BE2C (cell line): ENCODE data around the gene TMEM273.

Source experiments
- DNase-seq: peaks from one replicate; pipeline ENCODE4 v3.0.0-alpha.2; 2020
- H3K27me3 ChIP-seq: fragments of 250-450 bp; sonication (Bioruptor Pico); 2 replicates; pipeline ENCODE4 v1.5.1; 2020; ENCODE audit warnings: mild to moderate bottlenecking
- H3K36me3 ChIP-seq: fragments of 250-450 bp; sonication (Bioruptor Pico); 2 replicates; pipeline ENCODE4 v1.5.1; 2020; ENCODE audit warnings: mild to moderate bottlenecking
- H3K4me1 ChIP-seq: fragments of 250-450 bp; sonication (Bioruptor Pico); 2 replicates; pipeline ENCODE4 v1.5.1; 2020
- H3K4me3 ChIP-seq: 2 replicates; pipeline ENCODE4 v1.5.1; 2011; ENCODE audit warnings: low read depth, low read length
- H3K9me3 ChIP-seq: fragments of 250-450 bp; sonication (Bioruptor Pico); 2 replicates; pipeline ENCODE4 v1.5.1; 2020
- TF ChIP-seq, protein P1 (sequence below): IDR thresholded peaks from 2 replicates; pipeline ENCODE4 v1.5.1; 2012; ENCODE audit warnings: mild to moderate bottlenecking, low read depth, low read length

TMEM273 gene

DNA sequence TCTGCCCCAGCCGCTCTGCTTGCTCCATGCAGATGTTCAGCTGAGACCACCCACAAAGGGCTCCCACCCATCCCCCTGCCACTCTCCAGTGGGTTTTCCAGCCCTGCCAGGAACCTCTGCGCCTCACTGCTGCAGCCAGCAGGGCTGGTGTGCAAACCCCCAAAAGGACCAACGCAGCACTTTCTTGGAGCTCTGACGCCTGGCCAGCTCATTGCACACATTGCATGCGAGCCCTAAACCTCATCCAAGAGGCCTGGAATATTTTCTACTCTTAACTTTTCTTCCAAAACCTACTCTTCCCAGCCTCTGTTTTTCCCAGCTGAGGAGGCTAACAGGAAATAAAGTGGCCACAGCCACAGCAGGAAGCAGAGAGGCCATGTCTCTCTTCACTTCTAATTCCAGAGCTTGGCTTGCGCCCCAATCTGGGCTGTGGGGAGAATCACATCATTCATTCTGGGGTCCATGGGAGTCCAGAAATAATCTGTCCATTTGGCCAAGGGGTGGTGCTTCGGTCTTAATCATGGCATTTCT lies 49.8 kb downstream of the TMEM273 start:
- TF ChIP-seq, protein P1, sequence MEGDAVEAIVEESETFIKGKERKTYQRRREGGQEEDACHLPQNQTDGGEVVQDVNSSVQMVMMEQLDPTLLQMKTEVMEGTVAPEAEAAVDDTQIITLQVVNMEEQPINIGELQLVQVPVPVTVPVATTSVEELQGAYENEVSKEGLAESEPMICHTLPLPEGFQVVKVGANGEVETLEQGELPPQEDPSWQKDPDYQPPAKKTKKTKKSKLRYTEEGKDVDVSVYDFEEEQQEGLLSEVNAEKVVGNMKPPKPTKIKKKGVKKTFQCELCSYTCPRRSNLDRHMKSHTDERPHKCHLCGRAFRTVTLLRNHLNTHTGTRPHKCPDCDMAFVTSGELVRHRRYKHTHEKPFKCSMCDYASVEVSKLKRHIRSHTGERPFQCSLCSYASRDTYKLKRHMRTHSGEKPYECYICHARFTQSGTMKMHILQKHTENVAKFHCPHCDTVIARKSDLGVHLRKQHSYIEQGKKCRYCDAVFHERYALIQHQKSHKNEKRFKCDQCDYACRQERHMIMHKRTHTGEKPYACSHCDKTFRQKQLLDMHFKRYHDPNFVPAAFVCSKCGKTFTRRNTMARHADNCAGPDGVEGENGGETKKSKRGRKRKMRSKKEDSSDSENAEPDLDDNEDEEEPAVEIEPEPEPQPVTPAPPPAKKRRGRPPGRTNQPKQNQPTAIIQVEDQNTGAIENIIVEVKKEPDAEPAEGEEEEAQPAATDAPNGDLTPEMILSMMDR, result no peak
- Histone ChIP-seq H3K4me3 (no peak overlapping the region), H3K9me3 (no peaks in the 10 kb centered on the region), H3K4me1 (no peaks in the 10 kb centered on the region; the same call in 1 of the 2 replicates), H3K27me3 (no peaks in the 10 kb centered on the region), H3K36me3 (no peaks in the 10 kb centered on the region)
- no peak for DNase-seq

DNA sequence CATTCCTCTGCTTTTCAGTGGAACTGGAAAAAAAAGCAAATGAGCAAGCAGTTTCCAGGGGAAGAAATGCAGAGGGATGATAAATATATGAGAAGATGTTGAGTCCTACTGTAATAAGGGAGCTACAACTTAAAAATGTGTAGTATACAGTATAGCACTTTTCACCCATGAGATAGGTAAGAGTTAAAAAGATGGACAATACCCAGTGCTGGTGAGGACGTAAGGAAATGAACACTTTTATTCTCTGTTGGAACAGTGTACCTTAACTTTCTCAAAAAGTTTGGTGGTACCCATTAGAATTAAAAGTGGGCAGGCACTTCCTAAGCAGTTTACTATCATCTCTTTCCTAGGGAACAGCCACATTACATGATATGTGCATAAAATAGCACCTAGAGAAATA lies 51.7 kb downstream of the TMEM273 start:
- no peaks in the 10 kb centered on the region for H3K4me1 ChIP-seq
- TF ChIP-seq, protein P1, result no peak
- H3K27me3 ChIP-seq, result no peaks in the 10 kb centered on the region
- H3K4me3 ChIP-seq, result no peak overlapping the region
- DNase-seq, result no peak
- no peaks in the 10 kb centered on the region for H3K36me3 ChIP-seq
- no peaks in the 10 kb centered on the region for H3K9me3 ChIP-seq

DNA sequence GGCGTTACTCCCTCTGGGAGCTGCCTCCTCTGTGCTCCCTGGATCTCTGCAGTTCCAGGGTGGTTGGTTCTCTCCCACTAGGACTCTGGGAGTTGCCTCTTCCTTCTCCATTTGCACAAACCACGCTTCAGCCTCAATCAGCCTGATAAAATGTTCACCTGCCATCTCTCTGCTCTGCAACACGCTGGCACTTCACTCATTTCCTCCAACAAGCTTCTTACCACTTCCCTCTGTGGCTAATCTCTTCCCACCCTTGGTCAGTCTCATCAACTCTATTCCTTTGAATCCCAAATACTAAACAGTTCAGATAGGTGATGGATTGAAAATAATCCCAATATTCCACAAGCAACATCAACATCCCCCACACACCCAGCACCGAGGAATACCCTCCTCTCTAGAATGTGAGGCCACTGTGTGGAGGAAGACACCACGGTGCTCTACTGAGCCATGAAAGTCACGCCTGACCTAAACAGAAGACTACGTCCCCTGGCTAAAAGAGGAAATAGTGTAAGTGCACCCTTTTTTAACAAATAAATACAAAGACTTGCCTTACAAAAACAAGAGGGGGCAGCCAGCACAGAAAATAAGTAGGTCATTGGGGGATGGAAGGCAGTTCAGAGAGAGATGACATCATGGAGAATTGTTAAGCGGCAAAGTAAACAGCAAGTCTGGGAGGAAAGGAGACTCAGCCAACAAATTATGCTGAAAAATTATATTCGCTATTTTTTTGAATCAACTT lies 52.4 kb downstream of the TMEM273 start:
- no peaks in the 10 kb centered on the region for H3K4me1 ChIP-seq
- TF ChIP-seq, protein P1, result no peak
- no peaks in the 10 kb centered on the region for H3K9me3 ChIP-seq
- H3K4me3 ChIP-seq, result no peak overlapping the region
- H3K36me3 ChIP-seq, result no peaks in the 10 kb centered on the region
- no peak for DNase-seq
- H3K27me3 ChIP-seq, result no peaks in the 10 kb centered on the region

DNA sequence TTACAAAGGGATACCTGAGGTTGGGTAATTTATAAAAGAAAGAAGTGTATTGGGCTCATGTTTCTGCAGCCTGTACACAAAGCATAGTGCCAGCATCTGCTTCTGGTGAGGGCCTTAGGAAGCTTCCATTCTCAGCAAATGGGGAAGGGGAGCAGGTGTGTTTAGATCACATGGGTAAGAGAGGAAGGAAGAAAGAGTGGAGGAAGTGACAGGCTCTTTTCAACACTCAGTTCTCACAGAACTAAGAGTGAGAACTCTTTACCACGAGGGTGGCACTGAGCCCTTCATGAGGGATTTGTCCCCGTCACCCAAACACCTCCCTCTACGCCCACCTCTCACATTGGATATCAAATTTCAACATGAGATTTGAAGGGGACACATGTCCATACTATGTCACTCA lies 53.9 kb downstream of the TMEM273 start:
- Histone ChIP-seq H3K27me3 (no peaks in the 10 kb centered on the region), H3K36me3 (no peaks in the 10 kb centered on the region), H3K4me1 (no peaks in the 10 kb centered on the region), H3K4me3 (no peak overlapping the region), H3K9me3 (no peaks in the 10 kb centered on the region)
- TF ChIP-seq, protein P1, result no peak
- DNase-seq, result no peak

DNA sequence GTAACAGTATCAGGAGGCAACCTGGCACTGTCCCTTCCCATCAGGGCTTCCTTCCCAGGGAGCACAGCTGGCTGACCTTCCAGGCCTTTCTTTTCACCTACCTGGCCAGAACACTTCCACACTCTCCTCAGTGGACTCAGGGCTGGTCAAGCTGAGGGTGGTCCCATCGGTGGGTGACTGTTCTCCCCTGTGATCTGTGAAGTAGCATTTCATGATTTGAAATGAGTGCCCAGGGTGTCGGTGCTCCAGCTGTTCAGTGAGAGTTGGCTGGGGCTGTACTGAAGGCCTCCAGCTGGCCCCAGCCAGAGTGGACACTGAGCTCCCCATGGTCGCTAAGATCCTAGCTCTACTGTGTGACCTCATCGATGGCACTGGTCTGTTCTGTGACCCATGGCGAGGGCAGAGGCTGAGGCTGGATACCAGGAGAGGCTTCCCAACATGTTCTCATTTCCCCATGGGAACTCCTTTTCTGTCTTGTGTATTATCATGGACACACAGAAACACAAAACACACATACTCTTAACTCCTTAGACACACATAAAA lies 54.4 kb downstream of the TMEM273 start, which contains the start of gene FAM170B:
FAM170B (minus strand) TSS at position 316 of the 543 bp plus-strand sequence; CDS start at position 213, 103 bp downstream.
- H3K4me1 ChIP-seq, result no peaks in the 10 kb centered on the region
- no peaks in the 10 kb centered on the region for H3K27me3 ChIP-seq
- no peak for DNase-seq
- H3K9me3 ChIP-seq, result no peaks in the 10 kb centered on the region
- no peak within 1 kb of the TSS for H3K4me3 ChIP-seq
- TF ChIP-seq, protein P1, result no peak
- no peaks in the 10 kb centered on the region for H3K36me3 ChIP-seq

DNA sequence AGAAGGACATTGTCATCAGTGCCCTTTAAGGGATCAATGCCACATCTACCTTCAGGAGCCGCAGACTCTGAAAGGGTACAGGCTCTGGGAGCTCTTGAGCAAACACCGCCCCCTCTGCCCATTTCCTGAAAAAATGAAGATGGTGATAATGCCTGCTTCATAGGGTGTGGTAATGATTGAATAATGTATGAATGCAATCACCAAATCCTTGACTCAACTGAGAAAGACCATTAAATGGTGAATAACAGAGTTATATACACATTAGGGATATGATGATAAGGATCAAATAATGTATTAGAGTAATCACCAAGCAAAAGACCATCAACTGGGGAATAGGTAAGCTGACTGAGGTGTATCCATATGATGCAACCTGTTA lies 55.8 kb downstream of the TMEM273 start:
- H3K27me3 ChIP-seq, result no peaks in the 10 kb centered on the region
- no peaks in the 10 kb centered on the region for H3K36me3 ChIP-seq
- H3K4me3 ChIP-seq, result no peak overlapping the region
- no peak for DNase-seq
- TF ChIP-seq, protein P1, result no peak
- no peaks in the 10 kb centered on the region for H3K9me3 ChIP-seq
- H3K4me1 ChIP-seq, result no peaks in the 10 kb centered on the region
